ENCODE measurements around the gene UPK3B.
"Not testable (repeated sequence)": the region's sequence is repeated elsewhere in the genome, so short reads cannot be mapped to it uniquely, and the experiment has no call there.

UPK3B gene

GRCh38 chr7:76492139-76492538 is 18.2 kb upstream of the UPK3B start:
- not testable (repeated sequence) for DNase-seq

- not testable (repeated sequence) for DNase-seq
Observed at GRCh38 chr7:76495717-76496116, 14.6 kb upstream of the UPK3B start.

GRCh38 chr7:76497918-76498582 is 12.3 kb upstream of the UPK3B start:
- DNase-seq: not testable (repeated sequence)

- not testable (repeated sequence) for DNase-seq
Observed at GRCh38 chr7:76498583-76499200, 11.7 kb upstream of the UPK3B start.

GRCh38 chr7:76499201-76499923 is 11.0 kb upstream of the UPK3B start:
- DNase-seq: not testable (repeated sequence)

GRCh38 chr7:76499924-76500241 is 10.5 kb upstream of the UPK3B start:
- DNase-seq: not testable (repeated sequence)

- DNase-seq: not testable (repeated sequence)
Observed at GRCh38 chr7:76502224-76502623, 8.1 kb upstream of the UPK3B start.

- DNase-seq: not testable (repeated sequence)
Observed at GRCh38 chr7:76502836-76503235, 7.5 kb upstream of the UPK3B start.

GRCh38 chr7:76503244-76503643 is 7.1 kb upstream of the UPK3B start:
- not testable (repeated sequence) for DNase-seq

- not testable (repeated sequence) for DNase-seq
Observed at GRCh38 chr7:76504351-76505167, 5.8 kb upstream of the UPK3B start.

- no peak for DNase-seq
Observed at GRCh38 chr7:76505168-76506080, 4.9 kb upstream of the UPK3B start.

GRCh38 chr7:76506081-76506440 is 4.3 kb upstream of the UPK3B start:
- no peak for DNase-seq

- not testable (repeated sequence) for DNase-seq
Observed at GRCh38 chr7:76506643-76507042, 3.7 kb upstream of the UPK3B start.

- DNase-seq: no peak
Observed at GRCh38 chr7:76507723-76508406, 2.5 kb upstream of the UPK3B start.

- DNase-seq: not testable (repeated sequence)
Observed at GRCh38 chr7:76511200-76511910, 1.0 kb downstream of the UPK3B start.

- not testable (repeated sequence) for DNase-seq
Observed at GRCh38 chr7:76511911-76512885, 1.8 kb downstream of the UPK3B start.

- DNase-seq: no peak
Observed at GRCh38 chr7:76512941-76513816, 2.8 kb downstream of the UPK3B start.

Data from activated naive CD4-positive, alpha-beta T cell treated with Interleukin-2 at 50 U/mL for 16 hours (primary cell).